ENCODE results near the gene SAA4.

- TF ChIP-seq EZH2 (IDR thresholded peaks at IDR 0.05; ENCODE audit: borderline replicate concordance, insufficient read depth, low read length, poor library complexity, severe bottlenecking) (no peak), TAF1 (IDR thresholded peaks at IDR 0.05; ENCODE audit: low read depth) (no peak), POLR2AphosphoS5 (IDR thresholded peaks at IDR 0.05) (no peak), MXI1 (conservative IDR thresholded peaks at IDR 0.05; ENCODE audit: poor library complexity, severe bottlenecking) (no peak)
- TF ChIP-seq, protein P1, sequence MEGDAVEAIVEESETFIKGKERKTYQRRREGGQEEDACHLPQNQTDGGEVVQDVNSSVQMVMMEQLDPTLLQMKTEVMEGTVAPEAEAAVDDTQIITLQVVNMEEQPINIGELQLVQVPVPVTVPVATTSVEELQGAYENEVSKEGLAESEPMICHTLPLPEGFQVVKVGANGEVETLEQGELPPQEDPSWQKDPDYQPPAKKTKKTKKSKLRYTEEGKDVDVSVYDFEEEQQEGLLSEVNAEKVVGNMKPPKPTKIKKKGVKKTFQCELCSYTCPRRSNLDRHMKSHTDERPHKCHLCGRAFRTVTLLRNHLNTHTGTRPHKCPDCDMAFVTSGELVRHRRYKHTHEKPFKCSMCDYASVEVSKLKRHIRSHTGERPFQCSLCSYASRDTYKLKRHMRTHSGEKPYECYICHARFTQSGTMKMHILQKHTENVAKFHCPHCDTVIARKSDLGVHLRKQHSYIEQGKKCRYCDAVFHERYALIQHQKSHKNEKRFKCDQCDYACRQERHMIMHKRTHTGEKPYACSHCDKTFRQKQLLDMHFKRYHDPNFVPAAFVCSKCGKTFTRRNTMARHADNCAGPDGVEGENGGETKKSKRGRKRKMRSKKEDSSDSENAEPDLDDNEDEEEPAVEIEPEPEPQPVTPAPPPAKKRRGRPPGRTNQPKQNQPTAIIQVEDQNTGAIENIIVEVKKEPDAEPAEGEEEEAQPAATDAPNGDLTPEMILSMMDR (IDR thresholded peaks at IDR 0.05; ENCODE audit: poor library complexity, severe bottlenecking): no peak
Measured at GRCh38 chr11:18196532-18196931, 40.1 kb downstream of the SAA4 start.
